Esophagus muscularis mucosa (tissue), 4 donors: ENCODE measurements around the gene ERN1. TPM values are rescaled to one million over a fixed set of nuclear protein-coding genes. Genes with fewer than 3 reads are reported as not detected.

ENCODE experiments used
- DNase-seq: peaks from one replicate; pipeline ENCODE4 v3.0.0-alpha.2; 2017; ENCODE audit errors: extremely low spot score
- H3K27ac ChIP-seq, 4 donors: fragments of 200-600 bp; sonication (generic); replicated peaks in 1 of 4; 1 replicate in 3 of 4; 2 replicates in 1 of 4; pipeline ENCODE4 v1.5.1; 2016 to 2019; ENCODE audit warnings: mild to moderate bottlenecking in 1 of 4
- H3K27me3 ChIP-seq, 4 donors: fragments of 200-600 bp; sonication (generic); one replicate each; pipeline versions ENCODE4 v1.5.1 to v1.6.0; 2016 to 2019
- H3K36me3 ChIP-seq, 4 donors: fragments of 200-600 bp; sonication (generic); one replicate each; pipeline ENCODE4 v1.5.1; 2016 to 2019
- H3K4me1 ChIP-seq, 4 donors: fragments of 200-600 bp; sonication (generic); one replicate each; pipeline ENCODE4 v1.5.1; 2016 to 2019
- H3K4me3 ChIP-seq, 4 donors: fragments of 200-600 bp; sonication (generic); 1 replicate in 2 of 4; 2 replicates in 2 of 4; pipeline ENCODE4 v1.5.1; 2016 to 2019; ENCODE audit warnings: mild to moderate bottlenecking in 4 of 4, moderate library complexity in 1 of 4
- H3K9me3 ChIP-seq, 4 donors: fragments of 200-600 bp; sonication (generic); 1 replicate in 3 of 4; 2 replicates in 1 of 4; pipeline ENCODE4 v1.5.1; 2016 to 2019
- CTCF ChIP-seq, 3 experiments: fragments of 200-600 bp in 2 of 3; fragments of 450-650 bp in 1 of 3; sonication (generic) in 2 of 3; IDR thresholded peaks; one replicate each; pipeline ENCODE4 v1.5.1; 2017 to 2019; ENCODE audit warnings: antibody characterized with exemption in 3 of 3, mild to moderate bottlenecking in 2 of 3, moderate library complexity in 1 of 3
- EP300 ChIP-seq: sonication (generic); formaldehyde crosslinking; IDR thresholded peaks from one replicate; pipeline ENCODE4 v1.6.1; 2017; ENCODE audit warnings: antibody characterized with exemption
- POLR2A ChIP-seq: fragments of 450-650 bp; IDR thresholded peaks from one replicate; pipeline ENCODE4 v1.6.1; 2017; ENCODE audit warnings: antibody characterized with exemption, moderate library complexity, mild to moderate bottlenecking, low read depth
- POLR2AphosphoS5 ChIP-seq, 2 donors: sonication (generic); formaldehyde crosslinking; IDR thresholded peaks; one replicate each; pipeline ENCODE4 v1.6.1; 2017; ENCODE audit warnings: antibody characterized with exemption in 2 of 2
- WGBS: methylation state at CpG from one replicate; pipeline ENCODE4 v1.1.5; 2018; 5-methylcytosine and 5-hydroxymethylcytosine counted together
- intact Hi-C: fragments of 100-400 bp; cut with DNase I; formaldehyde crosslinking; loops from one replicate; pipeline ENCODE4 v1.15.1; 2023
- total RNA-seq, 4 donors: library from RNA; depleted of rRNA; stranded (reverse); fragments of >200 nt; gene quantifications; one replicate each; pipeline versions ENCODE4 v1.1.0 to v1.2.1, GENCODE V29; 2016

The ERN1 gene
- total RNA-seq, 4 donors from 2014 or later, result 6.2 to 11.2 (median 9.3) TPM

GRCh38 chr17:64071111-64071510 lies 58.8 kb downstream of the ERN1 start:
- Histone ChIP-seq H3K36me3 (peaks cover 49 to 71% (median 59%) of the 10 kb centered on the region in 4 donors), H3K27ac (no peak overlapping the region), H3K4me1 (peaks cover 3 to 16% (median 13%) of the 10 kb centered on the region in 4 donors), H3K4me3 (no peak overlapping the region), H3K27me3 (no peaks in the 10 kb centered on the region), H3K9me3 (peaks cover 0 to 17% (median 14%) of the 10 kb centered on the region in 4 donors)
- intact Hi-C loops, result no loop called here
- DNase-seq, result no peak
- WGBS, result 97% methylated on average over 3 of the region's 3 CpGs
- TF ChIP-seq EP300 (no peak), CTCF (IDR thresholded peaks at IDR 0.05) (no peak), POLR2AphosphoS5 (IDR thresholded peaks at IDR 0.05) (no peak), POLR2A (no peak)

DNA sequence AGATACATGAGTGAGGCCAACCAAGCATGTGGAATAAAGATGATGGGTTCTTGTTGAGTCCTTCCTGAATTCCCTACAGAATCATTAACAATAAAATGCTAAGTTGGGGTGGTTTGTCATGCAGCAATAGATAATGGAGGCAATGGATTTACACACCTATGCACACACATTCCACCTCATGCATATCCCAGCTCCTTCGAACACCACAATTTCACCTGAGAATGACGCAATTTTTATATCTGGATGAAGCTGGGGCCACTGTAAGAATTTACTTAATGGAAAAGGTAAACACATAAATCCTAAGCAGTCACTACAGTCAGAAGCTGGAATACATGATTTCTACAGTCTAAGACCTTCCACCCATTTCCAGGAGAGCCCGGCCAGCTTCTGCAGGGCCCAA lies 59.7 kb downstream of the ERN1 start:
- DNase-seq, result no peak
- H3K9me3 ChIP-seq, result peaks cover 0 to 17% (median 14%) of the 10 kb centered on the region in 4 donors
- no peak overlapping the region for H3K4me3 ChIP-seq
- TF ChIP-seq EP300 (no peak), POLR2A (no peak), CTCF (IDR thresholded peaks at IDR 0.05) (no peak), POLR2AphosphoS5 (IDR thresholded peaks at IDR 0.05) (no peak)
- WGBS, result 94% methylated on average over 3 of the region's 3 CpGs
- H3K27me3 ChIP-seq, result no peaks in the 10 kb centered on the region
- H3K27ac ChIP-seq, result no peak overlapping the region
- H3K36me3 ChIP-seq, result peaks cover 52 to 78% (median 63%) of the 10 kb centered on the region in 4 donors
- peaks cover under 1 to 14% (median 11%) of the 10 kb centered on the region in 4 donors for H3K4me1 ChIP-seq
- intact Hi-C loops, result no loop called here

- Histone ChIP-seq H3K27ac (no peak overlapping the region), H3K36me3 (peaks cover 54 to 81% (median 67%) of the 10 kb centered on the region in 4 donors), H3K9me3 (peaks cover 0 to 17% (median 14%) of the 10 kb centered on the region in 4 donors), H3K27me3 (no peaks in the 10 kb centered on the region), H3K4me1 (peaks cover 0 to 4% (median 2%) of the 10 kb centered on the region in 4 donors), H3K4me3 (no peak overlapping the region)
- DNase-seq, result no peak
- TF ChIP-seq POLR2AphosphoS5 (IDR thresholded peaks at IDR 0.05), result no peak
- TF ChIP-seq EP300, result no peak
- no peak for TF ChIP-seq POLR2A
- TF ChIP-seq CTCF (IDR thresholded peaks at IDR 0.05), result no peak
- 100% methylated on average over 1 of the region's 1 CpG for WGBS
- intact Hi-C loops, result loop anchor here (10.0 kb wide), 1 partner anchor 216 kb away; no protein-coding TSS in a partner anchor
These were observed 60.8 kb downstream of the ERN1 start for GRCh38 chr17:64069143-64069542.

DNA sequence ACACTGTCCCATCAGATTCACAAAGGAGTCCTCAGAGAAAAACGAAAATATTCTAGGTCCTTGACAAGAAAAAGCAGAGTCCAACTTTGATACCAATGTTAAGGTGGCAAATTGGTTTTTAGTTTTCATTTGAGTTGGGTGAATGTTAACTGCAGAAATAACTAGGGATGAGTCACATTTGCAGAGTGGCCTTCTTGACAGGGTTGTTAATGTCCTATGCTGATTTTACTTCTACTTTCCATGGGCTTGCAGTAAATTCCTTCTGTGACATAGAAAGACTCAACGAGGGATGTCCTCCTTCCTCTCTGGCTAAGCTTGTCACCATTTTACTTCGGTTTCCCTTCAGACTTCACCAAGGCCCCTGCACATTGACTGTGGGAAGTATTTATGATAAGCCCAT lies 62.3 kb downstream of the ERN1 start:
- no peak overlapping the region for H3K27ac ChIP-seq
- no peaks in the 10 kb centered on the region for H3K27me3 ChIP-seq
- 87% methylated on average over 3 of the region's 3 CpGs for WGBS
- DNase-seq, result no peak
- intact Hi-C loops, result loop anchor here (10.0 kb wide), 1 partner anchor 217 kb away; no protein-coding TSS in a partner anchor
- H3K4me1 ChIP-seq, result no peaks in the 10 kb centered on the region
- H3K4me3 ChIP-seq, result no peak overlapping the region
- TF ChIP-seq EP300 (no peak), POLR2A (no peak), POLR2AphosphoS5 (IDR thresholded peaks at IDR 0.05) (no peak), CTCF (IDR thresholded peaks at IDR 0.05) (no peak)
- H3K36me3 ChIP-seq, result peaks cover 49 to 90% (median 76%) of the 10 kb centered on the region in 4 donors
- H3K9me3 ChIP-seq, result peaks cover 0 to 17% (median 14%) of the 10 kb centered on the region in 4 donors

DNA sequence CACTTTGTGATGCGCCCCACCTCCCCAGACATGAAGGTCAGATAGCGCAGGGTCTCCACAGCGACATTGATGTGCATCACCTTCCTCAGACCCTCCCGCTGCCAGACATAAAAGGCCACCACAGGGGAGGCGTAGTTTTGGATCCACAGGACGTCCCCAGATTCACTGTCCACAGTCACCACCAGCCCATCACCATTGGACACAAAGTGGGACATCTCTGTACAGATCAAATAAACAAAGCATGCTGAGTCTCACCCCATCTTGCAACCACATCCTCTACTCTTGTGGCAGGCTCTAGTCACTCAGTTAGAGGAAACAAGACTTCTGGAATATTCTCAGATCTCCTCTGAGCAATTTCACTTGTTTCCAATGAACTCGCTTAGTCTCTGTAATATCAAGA lies 63.2 kb downstream of the ERN1 start:
- no peaks in the 10 kb centered on the region for H3K4me1 ChIP-seq
- H3K36me3 ChIP-seq, result peaks cover 47 to 91% (median 77%) of the 10 kb centered on the region in 4 donors
- no peak for TF ChIP-seq POLR2AphosphoS5 (IDR thresholded peaks at IDR 0.05)
- no peak for TF ChIP-seq POLR2A
- intact Hi-C loops, result loop anchor here (10.0 kb wide), 1 partner anchor 218 kb away; no protein-coding TSS in a partner anchor
- no peak overlapping the region for H3K4me3 ChIP-seq
- H3K27ac ChIP-seq, result no peak overlapping the region
- 61% methylated on average over 3 of the region's 7 CpGs for WGBS
- DNase-seq, result no peak
- no peaks in the 10 kb centered on the region for H3K27me3 ChIP-seq
- peaks cover 0 to 17% (median 14%) of the 10 kb centered on the region in 4 donors for H3K9me3 ChIP-seq
